GM21529 (cell line): Measurements from ENCODE around the gene CLDND2.
"Not testable (repeated sequence)": the region's sequence is repeated elsewhere in the genome, so short reads cannot be mapped to it uniquely, and the experiment has no call there.

Experiments
- ATAC-seq: cut with Tn5 transposase; IDR thresholded peaks from one replicate; pipeline ENCODE4 v1.9.1; 2021; ENCODE audit not compliant: unreplicated experiment

CLDND2 gene, protein sequence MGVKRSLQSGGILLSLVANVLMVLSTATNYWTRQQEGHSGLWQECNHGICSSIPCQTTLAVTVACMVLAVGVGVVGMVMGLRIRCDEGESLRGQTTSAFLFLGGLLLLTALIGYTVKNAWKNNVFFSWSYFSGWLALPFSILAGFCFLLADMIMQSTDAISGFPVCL

DNA sequence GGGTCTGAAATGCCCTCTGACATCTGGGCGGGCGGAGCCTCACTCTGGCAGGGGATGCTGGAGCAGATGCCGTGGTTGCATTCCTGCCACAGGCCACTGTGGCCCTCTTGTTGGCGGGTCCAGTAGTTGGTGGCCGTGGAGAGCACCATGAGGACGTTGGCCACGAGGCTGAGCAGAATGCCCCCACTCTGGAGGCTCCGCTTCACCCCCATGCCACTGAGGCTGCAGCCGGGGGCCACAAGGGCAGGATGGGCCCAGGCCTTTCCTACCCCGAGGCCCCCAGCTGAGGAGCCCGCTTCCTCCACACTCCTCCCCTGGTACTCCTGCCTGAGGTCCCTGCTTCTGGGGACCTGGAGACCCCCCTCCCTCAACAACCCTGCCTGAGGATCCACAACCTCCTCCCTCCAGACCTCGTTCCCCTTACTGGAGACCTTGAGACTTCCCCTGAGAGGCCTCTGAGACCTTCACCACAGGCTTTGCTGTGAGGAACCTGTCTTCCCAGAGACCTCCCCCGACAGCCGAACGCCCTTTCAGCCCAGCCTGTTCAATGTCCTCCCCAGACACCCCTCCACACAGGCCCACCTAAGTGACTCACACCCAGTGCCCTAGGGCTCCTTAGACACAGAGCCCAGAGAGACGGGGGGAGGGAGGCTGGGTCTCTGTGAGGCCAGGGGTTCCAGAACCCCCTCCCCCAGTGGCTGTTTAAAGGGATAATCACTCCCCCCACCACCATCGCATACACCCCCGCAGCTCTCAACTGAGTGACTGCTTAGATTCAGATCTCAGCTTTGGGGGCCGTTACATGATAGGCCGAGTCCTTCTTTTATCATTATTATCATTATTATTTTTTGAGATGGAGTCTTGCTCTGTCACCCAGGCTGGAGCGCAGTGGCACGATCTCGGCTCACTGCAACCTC is at the start of gene CLDND2:
Gene CLDND2 (minus strand): TSS at position 638 of the 917 bp plus-strand sequence. CDS start 426 bp downstream, at position 212.
- no peak for ATAC-seq

GRCh38 chr19:51417810-51418157 is 49.0 kb upstream of the CLDND2 start:
- peak; percentile 34 for ATAC-seq

- peak; percentile 61 for ATAC-seq
These were observed 48.5 kb upstream of the CLDND2 start, which contains the start of gene SIGLEC10 for GRCh38 chr19:51417107-51417809. Gene SIGLEC10 (minus strand): TSS chr19:51417642. CDS start chr19:51417581, 61 bp downstream.

DNA sequence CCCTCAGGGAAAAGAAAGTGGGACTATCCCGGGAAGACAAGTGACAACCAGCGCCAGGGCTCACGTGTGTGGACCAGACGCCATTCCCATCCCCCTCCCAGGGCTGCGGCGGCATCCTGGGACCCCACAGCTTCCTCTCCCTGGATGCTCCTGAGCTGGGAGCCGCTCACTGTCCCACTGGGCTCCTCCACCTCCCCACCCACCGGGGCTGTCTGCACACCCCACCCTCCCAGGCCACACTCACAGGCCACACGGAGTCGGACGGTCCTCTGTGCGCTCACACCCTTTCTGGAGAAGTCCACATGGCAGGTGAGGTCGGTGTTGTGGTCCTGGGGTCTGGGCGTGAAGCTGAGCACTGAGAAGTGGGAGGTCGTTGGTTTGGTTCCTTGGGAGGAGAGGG is 47.6 kb upstream of the CLDND2 start:
- not testable (repeated sequence) for ATAC-seq

DNA sequence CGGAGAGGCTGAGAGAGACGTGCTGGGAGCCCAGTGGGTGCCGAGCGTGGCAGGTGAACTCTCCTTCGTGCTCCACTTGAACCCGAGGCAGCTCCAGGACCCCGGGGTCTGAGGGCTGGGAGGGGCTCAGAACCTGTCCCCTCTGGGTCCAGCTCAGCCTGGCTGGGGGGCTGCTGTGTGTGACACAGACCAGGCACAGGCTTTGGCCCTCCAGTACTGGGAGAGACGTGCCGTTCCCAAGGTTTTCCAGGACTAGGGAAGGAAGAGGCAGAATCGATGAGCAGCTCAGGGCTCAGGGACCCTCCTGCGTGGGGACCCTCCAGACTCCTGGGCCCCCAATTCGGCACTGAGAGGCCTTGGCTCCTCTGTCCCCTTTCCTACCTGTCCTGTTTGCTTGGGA is 46.4 kb upstream of the CLDND2 start:
- ATAC-seq = no peak

- no peak for ATAC-seq
These were observed 42.3 kb upstream of the CLDND2 start for GRCh38 chr19:51410950-51411748.

DNA sequence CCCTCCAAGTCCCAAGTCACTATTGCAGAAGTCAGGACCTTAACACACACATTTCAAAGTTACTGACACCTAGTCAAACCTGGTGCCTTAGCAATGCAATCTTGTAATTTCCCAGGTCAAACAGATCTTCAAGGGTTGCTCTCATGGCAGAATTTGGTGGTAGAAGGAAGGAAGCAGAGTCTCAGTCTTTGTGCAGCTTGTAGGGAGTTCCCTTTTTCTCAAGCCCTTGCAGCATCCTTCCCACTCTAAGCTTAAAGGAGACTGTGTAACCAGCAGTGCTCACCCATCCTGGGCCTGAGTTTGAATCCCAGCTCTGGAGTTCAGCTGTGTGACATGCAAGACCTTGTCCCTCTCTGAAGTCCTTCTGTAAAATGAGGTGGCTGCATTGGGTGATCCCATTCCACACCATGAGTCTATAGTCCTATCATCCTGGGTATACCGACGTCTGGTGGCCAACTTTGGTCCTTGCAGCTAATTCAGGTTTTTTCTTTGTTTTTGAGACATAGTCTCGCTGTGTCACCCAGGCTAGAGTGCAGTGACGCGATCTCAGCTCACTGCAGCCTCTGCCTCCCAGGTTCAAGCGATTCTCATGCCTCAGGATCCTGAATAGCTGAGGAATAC is 38.8 kb upstream of the CLDND2 start:
- ATAC-seq = no peak

- no peak for ATAC-seq
These were observed 33.3 kb upstream of the CLDND2 start for GRCh38 chr19:51402117-51402516.

GRCh38 chr19:51399936-51400335 is 31.1 kb upstream of the CLDND2 start:
- ATAC-seq = not testable (repeated sequence)

- ATAC-seq = no peak
These were observed 30.4 kb upstream of the CLDND2 start for GRCh38 chr19:51399231-51399630.

DNA sequence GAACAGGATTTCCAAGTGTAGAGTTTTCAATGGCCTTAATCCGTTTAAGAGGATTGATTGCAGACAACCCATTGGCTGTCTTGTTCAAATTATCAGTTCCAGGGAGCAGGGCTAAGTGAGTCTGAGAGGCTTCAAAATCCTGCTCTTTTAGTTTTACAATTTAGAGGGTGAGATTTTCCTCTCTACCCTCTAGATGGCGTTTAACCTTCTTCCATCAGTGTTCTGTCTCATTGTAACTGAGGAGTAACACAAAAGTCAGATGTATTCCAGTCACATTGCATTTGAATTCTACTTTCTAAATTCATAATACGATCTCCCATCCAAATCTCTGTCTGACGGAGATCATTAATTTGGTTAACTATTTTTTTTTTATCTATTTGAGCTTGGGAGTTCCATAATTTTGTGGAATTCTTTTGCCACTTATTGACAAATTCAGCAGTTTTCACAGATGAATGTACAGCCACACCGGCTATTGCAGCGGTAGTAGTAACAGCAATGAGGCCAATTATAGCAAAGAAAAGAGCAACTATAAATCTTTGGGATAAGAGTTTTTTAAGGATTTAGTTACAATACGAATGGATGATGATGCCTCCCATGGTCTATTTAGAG is 29.4 kb upstream of the CLDND2 start:
- no peak for ATAC-seq

GRCh38 chr19:51397453-51397852 is 28.6 kb upstream of the CLDND2 start:
- not testable (repeated sequence) for ATAC-seq

GRCh38 chr19:51396175-51396574 is 27.4 kb upstream of the CLDND2 start:
- no peak for ATAC-seq

- peak; percentile 81 for ATAC-seq
These were observed 25.4 kb upstream of the CLDND2 start for GRCh38 chr19:51394050-51394836.

- no peak for ATAC-seq
These were observed 23.9 kb upstream of the CLDND2 start for GRCh38 chr19:51392701-51393100.

- no peak for ATAC-seq
These were observed 22.3 kb upstream of the CLDND2 start for GRCh38 chr19:51391073-51391611.

DNA sequence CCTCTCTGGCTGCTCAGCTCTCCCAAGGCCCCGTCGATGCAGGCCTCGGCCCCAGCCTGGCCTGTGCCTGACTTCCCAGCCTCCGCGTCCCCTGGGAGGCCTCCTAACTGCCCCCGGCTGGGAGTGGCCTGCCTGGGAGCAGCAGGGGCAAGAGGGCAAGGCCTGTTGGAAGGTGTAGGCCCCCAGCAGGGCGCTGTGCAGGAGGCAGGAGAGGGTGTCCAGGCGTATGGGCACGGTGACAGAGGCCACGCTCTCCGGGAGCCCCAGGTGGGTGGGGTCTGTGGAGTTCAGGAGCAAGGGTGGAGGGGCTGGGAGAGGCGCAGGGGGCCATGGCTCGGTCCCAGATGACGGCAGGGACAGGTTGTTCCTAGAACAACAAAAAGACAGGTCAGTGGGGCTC is 20.3 kb upstream of the CLDND2 start:
- no peak for ATAC-seq

GRCh38 chr19:51387924-51388389 is 19.2 kb upstream of the CLDND2 start, which contains the start of gene LIM2:
Gene LIM2 (minus strand): TSS chr19:51387974. CDS start chr19:51387443, 531 bp downstream.
- no peak for ATAC-seq
